K562 (cell line): Measurements from ENCODE around the gene DAPK1. TPM values are rescaled to one million over a fixed set of nuclear protein-coding genes. Genes with fewer than 3 reads are reported as not detected.

Source experiments
- ATAC-seq: fragments of 200-7000 bp; cut with Tn5 transposase; 3 replicates; pipeline ENCODE4 v1.9.1; 2020; ENCODE audit warnings: moderate library complexity
- BruUV-seq: library from RNA; stranded (reverse); fragments of 400-500 nt; replicated peaks from 2 replicates; lab custom pipeline; 2021; lab: Mats Ljungman, UMichigan
- CTCF ChIA-PET: fragments of 300-600 bp; formaldehyde crosslinking; extraction: SDS; loops from one replicate; lab custom pipeline; 2021; ENCODE audit warnings: low intra/inter-chr PET ratio; lab: Yijun Ruan, JAX
- POLR2A ChIA-PET: fragments of 300-600, 350-650 bp; sonication (Branson Sonifier 250); formaldehyde crosslinking; extraction: SDS; loops from one replicate; lab custom pipeline; 2021; ENCODE audit warnings: antibody characterized with exemption, inconsistent platforms; lab: Yijun Ruan, JAX
- DNase-seq, 4 experiments: peaks; one replicate each; pipeline versions ENCODE4 v3.0.0 to v3.0.0-alpha.2; 2011 to 2018; ENCODE audit warnings: low spot score in 3 of 4, mixed read lengths in 3 of 4; ENCODE audit errors: extremely low read depth in 1 of 4
- FAIRE-seq: peaks from 2 replicates; lab custom pipeline; 2011; peaks lifted over from hg19 to GRCh38; lab: Jason Lieb, UNC
- H2AFZ ChIP-seq: 2 replicates; pipeline ENCODE4 v1.6.0; 2011; ENCODE audit warnings: low read depth, low read length, control low read depth, inconsistent platforms
- H3K27ac ChIP-seq: fragments of 200-600 bp; 3 replicates; pipeline ENCODE4 v1.8.0; 2011; ENCODE audit warnings: low read depth, mild to moderate bottlenecking, control low read depth, inconsistent platforms, low read length, moderate library complexity, mixed read lengths; ENCODE audit errors: extremely low read depth
- H3K27me3 ChIP-seq, 2 experiments: fragments of 300-600 bp in 1 of 2; 2 replicates in 1 of 2; 3 replicates in 1 of 2; pipeline versions ENCODE4 v1.6.0 to v1.8.0; 2011; ENCODE audit warnings: inconsistent platforms in 2 of 2, low read length in 2 of 2, mild to moderate bottlenecking in 1 of 2, mixed read lengths in 1 of 2, moderate library complexity in 1 of 2; ENCODE audit not compliant: control insufficient read depth in 2 of 2, insufficient read depth in 2 of 2
- H3K36me3 ChIP-seq: fragments of 300-600 bp; 3 replicates; pipeline ENCODE4 v1.8.0; 2011; ENCODE audit warnings: mild to moderate bottlenecking, low read length, inconsistent platforms; ENCODE audit not compliant: control insufficient read depth, insufficient read depth
- H3K4me1 ChIP-seq, 2 experiments: fragments of 200-600 bp in 1 of 2; replicated peaks in 1 of 2; 2 replicates in 1 of 2; 3 replicates in 1 of 2; pipeline versions ENCODE4 v1.5.1 to v1.8.0; 2011; ENCODE audit warnings: inconsistent platforms in 2 of 2, low read length in 2 of 2, mild to moderate bottlenecking in 1 of 2, mixed read lengths in 1 of 2, moderate library complexity in 1 of 2; ENCODE audit not compliant: control insufficient read depth in 2 of 2, insufficient read depth in 2 of 2
- H3K4me2 ChIP-seq: 2 replicates; pipeline ENCODE4 v1.6.1; 2011; ENCODE audit warnings: low read length, control low read depth, inconsistent platforms, mixed read lengths; ENCODE audit not compliant: insufficient read depth
- H3K4me3 ChIP-seq: fragments of 200-600 bp; sonication (generic), shearing (Covaris generic); 2 replicates; pipeline ENCODE4 v1.5.1; 2016; ENCODE audit warnings: control low read depth, inconsistent platforms
- H3K79me2 ChIP-seq: fragments of 200-600 bp; 3 replicates; pipeline ENCODE4 v1.8.0; 2011; ENCODE audit warnings: low read length, inconsistent platforms; ENCODE audit not compliant: control insufficient read depth, insufficient read depth
- H3K9ac ChIP-seq, 2 experiments: 2 replicates each; pipeline versions ENCODE4 v1.6.0 to v1.6.1; 2011; ENCODE audit warnings: low read depth in 2 of 2, low read length in 2 of 2, control low read depth in 1 of 2, inconsistent platforms in 1 of 2, mild to moderate bottlenecking in 1 of 2, mixed read lengths in 1 of 2; ENCODE audit not compliant: insufficient read depth in 1 of 2
- H3K9me1 ChIP-seq: one replicate; pipeline ENCODE4 v1.6.0; 2011; ENCODE audit warnings: inconsistent platforms, mild to moderate bottlenecking, low read length, moderate library complexity; ENCODE audit not compliant: control insufficient read depth, insufficient read depth
- H3K9me3 ChIP-seq: replicated peaks from 2 replicates; pipeline ENCODE4 v1.5.1; 2011; ENCODE audit warnings: low read depth, low read length, inconsistent platforms; ENCODE audit not compliant: control insufficient read depth, insufficient read depth
- H4K20me1 ChIP-seq: replicated peaks from 2 replicates; pipeline ENCODE4 v1.6.1; 2011; ENCODE audit warnings: low read length, inconsistent platforms, mixed read lengths; ENCODE audit not compliant: control insufficient read depth, insufficient read depth
- DACH1 ChIP-seq: fragments of 450-650 bp; IDR thresholded peaks from 2 replicates; pipeline ENCODE4 v1.6.1; 2018; ENCODE audit not compliant: partially characterized antibody
- DNMT1 ChIP-seq: fragments of 450-650 bp; IDR thresholded peaks from 2 replicates; pipeline ENCODE4 v1.6.1; 2016; ENCODE audit warnings: antibody characterized with exemption, mild to moderate bottlenecking
- KDM5B ChIP-seq: fragments of 200-600 bp; sonication (generic); IDR thresholded peaks from 2 replicates; pipeline ENCODE4 v1.6.1; 2012; ENCODE audit warnings: low read depth, mild to moderate bottlenecking, moderate library complexity, low read length, control low read depth, inconsistent platforms; ENCODE audit not compliant: insufficient replicate concordance
- PHB ChIP-seq: fragments of 250-450 bp; sonication (Bioruptor Pico); IDR thresholded peaks from 2 replicates; pipeline ENCODE4 v1.5.0; 2021
- ZNF121 ChIP-seq: sonication (generic); formaldehyde crosslinking; conservative IDR thresholded peaks from 2 replicates; pipeline ENCODE4 v1.8.0; 2022; ENCODE audit warnings: missing genetic modification reagents
- ZNF143 ChIP-seq: sonication (generic); formaldehyde crosslinking; IDR thresholded peaks from 2 replicates; pipeline ENCODE4 v1.9.0; 2022; ENCODE audit warnings: mild to moderate bottlenecking, missing genetic modification reagents
- WGBS: fragments of 100-300 bp; shearing (Covaris generic); methylation state at CpG from one replicate; pipeline ENCODE4 v1.1.6; 2016; ENCODE audit warnings: low coverage, mixed read lengths; ENCODE audit not compliant: insufficient coverage; ENCODE audit errors: missing lambda C conversion rate; 5-methylcytosine and 5-hydroxymethylcytosine counted together
- in situ Hi-C: fragments of 300-500 bp; cut with MboI; formaldehyde crosslinking; loops from 4 replicates; pipeline ENCODE4 v1.15.0; 2018; ENCODE audit warnings: inconsistent platforms, mixed read lengths
- intact Hi-C: fragments of 100-400 bp; cut with micrococcal nuclease; formaldehyde crosslinking; loops from 2 replicates; pipeline ENCODE4 v1.14.2; 2022
- polyA plus RNA-seq, 8 experiments: library from polyadenylated mRNA; depleted of rRNA in 4 of 8; stranded (reverse) in 5 of 8; unstranded in 3 of 8; fragments of >200 nt; fragmentation: Nextera tagmentation in 2 of 8; fragmentation: Illumina TruSeq in 1 of 8; extraction: Ambion mirVana in 2 of 8; extraction: Trizol in 1 of 8; gene quantifications; 2 replicates each; pipeline versions ENCODE4 v1.2.1 to v1.2.3, GENCODE V29; 2011 to 2014; ENCODE audit warnings: inconsistent platforms in 1 of 8, missing spikeins in 1 of 8
- total RNA-seq, 7 experiments: library from RNA; depleted of rRNA in 6 of 7; stranded (reverse); fragments of >200 nt in 6 of 7; fragmentation: Illumina TruSeq in 2 of 7; extraction: Trizol in 2 of 7; gene quantifications; 2 replicates each; pipeline versions ENCODE4 v1.2.1 to v1.2.3, GENCODE V29; 2011 to 2021; ENCODE audit warnings: low replicate concordance in 1 of 7
- TF ChIP-seq, protein P1 (sequence below), 2 experiments: IDR thresholded peaks; 2 replicates each; pipeline ENCODE4 v1.6.1; 2012; ENCODE audit warnings: improper control_type of control experiment in 2 of 2, low read depth in 2 of 2, low read length in 2 of 2, borderline replicate concordance in 1 of 2
- TF ChIP-seq, protein P2 (sequence below): fragments of 450-650 bp; IDR thresholded peaks from 2 replicates; pipeline ENCODE4 v1.6.1; 2016; ENCODE audit warnings: low read depth
- TF ChIP-seq, protein P3 (sequence below), 2 experiments: fragments of 200-800 bp in 1 of 2; sonication (Bioruptor generic) in 1 of 2; sonication (generic) in 1 of 2; formaldehyde crosslinking in 1 of 2; IDR thresholded peaks in 1 of 2; conservative IDR thresholded peaks in 1 of 2; 2 replicates each; pipeline versions ENCODE4 v1.5.0 to v1.6.1; 2016 to 2020; ENCODE audit warnings: missing compliant biosample characterization in 1 of 2, missing genetic modification characterization in 1 of 2, missing genetic modification reagents in 1 of 2

The DAPK1 gene
- total and polyA plus RNA-seq, 9 of the 15 experiments (the other 6 are each of a cell fraction or from before 2014, with no cell fraction given): 1.7 to 26.4 (median 15.8) TPM

DNA sequence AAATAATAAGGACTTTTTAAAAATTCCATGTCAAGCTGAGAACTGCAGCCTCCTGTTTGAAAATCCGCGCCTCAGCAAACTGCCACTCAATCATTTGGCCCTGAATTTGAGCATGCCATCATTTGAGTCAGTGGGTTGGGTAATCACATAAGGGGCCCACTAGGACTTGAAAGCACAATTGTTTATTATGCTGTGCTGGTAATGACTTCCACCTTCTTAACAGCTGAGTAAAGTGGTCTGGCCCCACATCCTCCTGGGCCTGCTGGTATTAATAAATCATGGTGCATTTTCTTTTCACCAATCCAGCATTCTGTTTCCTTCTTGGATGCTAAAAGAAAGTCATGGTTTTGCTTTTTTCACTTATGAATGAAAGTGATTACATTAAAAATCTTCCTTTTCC, 125.3 kb downstream of the DAPK1 start (continued):
- TF ChIP-seq ZNF121 (CRISPR knock-in tag): no peak
- no peak for TF ChIP-seq DNMT1
- TF ChIP-seq, protein P1, sequence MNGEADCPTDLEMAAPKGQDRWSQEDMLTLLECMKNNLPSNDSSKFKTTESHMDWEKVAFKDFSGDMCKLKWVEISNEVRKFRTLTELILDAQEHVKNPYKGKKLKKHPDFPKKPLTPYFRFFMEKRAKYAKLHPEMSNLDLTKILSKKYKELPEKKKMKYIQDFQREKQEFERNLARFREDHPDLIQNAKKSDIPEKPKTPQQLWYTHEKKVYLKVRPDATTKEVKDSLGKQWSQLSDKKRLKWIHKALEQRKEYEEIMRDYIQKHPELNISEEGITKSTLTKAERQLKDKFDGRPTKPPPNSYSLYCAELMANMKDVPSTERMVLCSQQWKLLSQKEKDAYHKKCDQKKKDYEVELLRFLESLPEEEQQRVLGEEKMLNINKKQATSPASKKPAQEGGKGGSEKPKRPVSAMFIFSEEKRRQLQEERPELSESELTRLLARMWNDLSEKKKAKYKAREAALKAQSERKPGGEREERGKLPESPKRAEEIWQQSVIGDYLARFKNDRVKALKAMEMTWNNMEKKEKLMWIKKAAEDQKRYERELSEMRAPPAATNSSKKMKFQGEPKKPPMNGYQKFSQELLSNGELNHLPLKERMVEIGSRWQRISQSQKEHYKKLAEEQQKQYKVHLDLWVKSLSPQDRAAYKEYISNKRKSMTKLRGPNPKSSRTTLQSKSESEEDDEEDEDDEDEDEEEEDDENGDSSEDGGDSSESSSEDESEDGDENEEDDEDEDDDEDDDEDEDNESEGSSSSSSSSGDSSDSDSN (IDR thresholded peaks at IDR 0.05; ENCODE audit: borderline replicate concordance in 1 of 2, low read depth in 2 of 2, low read length in 2 of 2): no peak
- TF ChIP-seq, all 486 proteins: peak for 0

DNA sequence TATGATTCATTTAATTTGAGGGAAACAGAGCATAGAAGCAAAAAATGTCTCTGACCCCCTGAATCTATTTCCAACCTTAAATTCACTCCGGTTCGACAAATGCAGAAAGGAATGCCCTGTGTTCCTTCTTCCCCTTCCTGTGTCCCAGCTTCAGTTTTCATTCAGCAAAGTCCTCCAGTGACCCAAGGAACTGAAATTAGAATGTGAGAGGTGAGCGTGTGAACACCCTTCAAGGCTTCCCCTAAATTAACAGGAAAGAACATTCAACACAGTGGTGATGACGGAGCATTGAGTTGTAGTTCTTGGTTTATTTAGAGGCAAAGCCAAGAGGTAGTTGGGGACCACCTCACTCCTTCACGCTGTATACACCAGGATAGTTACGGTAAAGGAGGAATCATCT, 130.7 kb downstream of the DAPK1 start:
- H4K20me1 ChIP-seq: no peaks in the 10 kb centered on the region
- H3K27me3 ChIP-seq: no peaks in the 10 kb centered on the region
- no TSS peak for BruUV-seq
- intact Hi-C loops: no loop called here
- no peak overlapping the region for H3K9ac ChIP-seq
- in situ Hi-C loops: no loop called here
- FAIRE-seq (no peak), ATAC-seq (no peak), DNase-seq (no peak)
- CTCF ChIA-PET: no interaction called here
- H3K9me3 ChIP-seq: no peaks in the 10 kb centered on the region
- H3K4me2 ChIP-seq: no peak overlapping the region
- POLR2A ChIA-PET: no interaction called here
- H2AFZ ChIP-seq: no peak overlapping the region
- H3K27ac ChIP-seq: no peak overlapping the region
- WGBS: 93% methylated on average over 4 of the region's 6 CpGs
- no peaks in the 10 kb centered on the region for H3K36me3 ChIP-seq
- no peak overlapping the region for H3K4me3 ChIP-seq
- no peaks in the 10 kb centered on the region for H3K79me2 ChIP-seq
- no peaks in the 10 kb centered on the region; a peak in 1 of 5 replicates for H3K4me1 ChIP-seq
- H3K9me1 ChIP-seq: no peaks in the 10 kb centered on the region
- TF ChIP-seq KDM5B: no peak
- TF ChIP-seq, protein P2, sequence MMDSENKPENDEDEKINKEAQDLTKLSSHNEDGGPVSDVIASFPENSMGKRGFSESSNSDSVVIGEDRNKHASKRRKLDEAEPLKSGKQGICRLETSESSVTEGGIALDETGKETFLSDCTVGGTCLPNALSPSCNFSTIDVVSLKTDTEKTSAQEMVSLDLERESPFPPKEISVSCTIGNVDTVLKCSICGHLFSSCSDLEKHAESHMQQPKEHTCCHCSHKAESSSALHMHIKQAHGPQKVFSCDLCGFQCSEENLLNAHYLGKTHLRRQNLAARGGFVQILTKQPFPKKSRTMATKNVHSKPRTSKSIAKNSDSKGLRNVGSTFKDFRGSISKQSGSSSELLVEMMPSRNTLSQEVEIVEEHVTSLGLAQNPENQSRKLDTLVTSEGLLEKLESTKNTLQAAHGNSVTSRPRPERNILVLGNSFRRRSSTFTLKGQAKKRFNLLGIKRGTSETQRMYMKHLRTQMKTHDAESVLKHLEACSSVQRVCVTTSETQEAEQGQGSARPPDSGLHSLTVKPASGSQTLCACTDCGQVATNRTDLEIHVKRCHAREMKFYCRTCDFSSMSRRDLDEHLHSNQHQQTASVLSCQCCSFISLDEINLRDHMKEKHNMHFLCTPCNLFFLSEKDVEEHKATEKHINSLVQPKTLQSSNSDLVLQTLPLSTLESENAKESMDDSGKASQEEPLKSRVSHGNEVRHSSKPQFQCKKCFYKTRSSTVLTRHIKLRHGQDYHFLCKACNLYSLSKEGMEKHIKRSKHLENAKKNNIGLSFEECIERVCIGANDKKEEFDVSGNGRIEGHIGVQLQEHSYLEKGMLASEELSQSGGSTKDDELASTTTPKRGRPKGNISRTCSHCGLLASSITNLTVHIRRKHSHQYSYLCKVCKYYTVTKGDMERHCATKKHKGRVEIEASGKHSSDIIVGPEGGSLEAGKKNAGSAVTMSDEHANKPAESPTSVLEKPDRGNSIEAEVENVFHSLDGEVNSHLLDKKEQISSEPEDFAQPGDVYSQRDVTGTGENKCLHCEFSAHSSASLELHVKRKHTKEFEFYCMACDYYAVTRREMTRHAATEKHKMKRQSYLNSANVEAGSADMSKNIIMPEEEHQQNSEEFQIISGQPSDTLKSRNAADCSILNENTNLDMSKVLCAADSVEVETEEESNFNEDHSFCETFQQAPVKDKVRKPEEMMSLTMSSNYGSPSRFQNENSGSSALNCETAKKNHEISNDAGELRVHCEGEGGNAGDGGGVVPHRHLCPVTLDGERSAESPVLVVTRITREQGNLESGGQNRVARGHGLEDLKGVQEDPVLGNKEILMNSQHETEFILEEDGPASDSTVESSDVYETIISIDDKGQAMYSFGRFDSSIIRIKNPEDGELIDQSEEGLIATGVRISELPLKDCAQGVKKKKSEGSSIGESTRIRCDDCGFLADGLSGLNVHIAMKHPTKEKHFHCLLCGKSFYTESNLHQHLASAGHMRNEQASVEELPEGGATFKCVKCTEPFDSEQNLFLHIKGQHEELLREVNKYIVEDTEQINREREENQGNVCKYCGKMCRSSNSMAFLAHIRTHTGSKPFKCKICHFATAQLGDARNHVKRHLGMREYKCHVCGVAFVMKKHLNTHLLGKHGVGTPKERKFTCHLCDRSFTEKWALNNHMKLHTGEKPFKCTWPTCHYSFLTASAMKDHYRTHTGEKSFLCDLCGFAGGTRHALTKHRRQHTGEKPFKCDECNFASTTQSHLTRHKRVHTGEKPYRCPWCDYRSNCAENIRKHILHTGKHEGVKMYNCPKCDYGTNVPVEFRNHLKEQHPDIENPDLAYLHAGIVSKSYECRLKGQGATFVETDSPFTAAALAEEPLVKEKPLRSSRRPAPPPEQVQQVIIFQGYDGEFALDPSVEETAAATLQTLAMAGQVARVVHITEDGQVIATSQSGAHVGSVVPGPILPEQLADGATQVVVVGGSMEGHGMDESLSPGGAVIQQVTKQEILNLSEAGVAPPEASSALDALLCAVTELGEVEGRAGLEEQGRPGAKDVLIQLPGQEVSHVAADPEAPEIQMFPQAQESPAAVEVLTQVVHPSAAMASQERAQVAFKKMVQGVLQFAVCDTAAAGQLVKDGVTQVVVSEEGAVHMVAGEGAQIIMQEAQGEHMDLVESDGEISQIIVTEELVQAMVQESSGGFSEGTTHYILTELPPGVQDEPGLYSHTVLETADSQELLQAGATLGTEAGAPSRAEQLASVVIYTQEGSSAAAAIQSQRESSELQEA: no peak
- TF ChIP-seq DACH1: no peak
- TF ChIP-seq, protein P3, sequence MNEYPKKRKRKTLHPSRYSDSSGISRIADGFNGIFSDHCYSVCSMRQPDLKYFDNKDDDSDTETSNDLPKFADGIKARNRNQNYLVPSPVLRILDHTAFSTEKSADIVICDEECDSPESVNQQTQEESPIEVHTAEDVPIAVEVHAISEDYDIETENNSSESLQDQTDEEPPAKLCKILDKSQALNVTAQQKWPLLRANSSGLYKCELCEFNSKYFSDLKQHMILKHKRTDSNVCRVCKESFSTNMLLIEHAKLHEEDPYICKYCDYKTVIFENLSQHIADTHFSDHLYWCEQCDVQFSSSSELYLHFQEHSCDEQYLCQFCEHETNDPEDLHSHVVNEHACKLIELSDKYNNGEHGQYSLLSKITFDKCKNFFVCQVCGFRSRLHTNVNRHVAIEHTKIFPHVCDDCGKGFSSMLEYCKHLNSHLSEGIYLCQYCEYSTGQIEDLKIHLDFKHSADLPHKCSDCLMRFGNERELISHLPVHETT (CRISPR knock-in tag; conservative IDR thresholded peaks at IDR 0.05 in 1 of 2, IDR thresholded peaks at IDR 0.05 in 1 of 2): no peak
- TF ChIP-seq PHB (CRISPR knock-in tag): no peak
- no peak for TF ChIP-seq ZNF143 (CRISPR knock-in tag)
